ENCODE results near the gene TRIM50. TPM values are rescaled to one million over a fixed set of nuclear protein-coding genes. Genes with fewer than 3 reads are reported as not detected.
"Not testable (repeated sequence)": the region's sequence is repeated elsewhere in the genome, so short reads cannot be mapped to it uniquely, and the experiment has no call there.

The TRIM50 gene
- total RNA-seq, 2 experiments from 2014 or later: not detected

DNA sequence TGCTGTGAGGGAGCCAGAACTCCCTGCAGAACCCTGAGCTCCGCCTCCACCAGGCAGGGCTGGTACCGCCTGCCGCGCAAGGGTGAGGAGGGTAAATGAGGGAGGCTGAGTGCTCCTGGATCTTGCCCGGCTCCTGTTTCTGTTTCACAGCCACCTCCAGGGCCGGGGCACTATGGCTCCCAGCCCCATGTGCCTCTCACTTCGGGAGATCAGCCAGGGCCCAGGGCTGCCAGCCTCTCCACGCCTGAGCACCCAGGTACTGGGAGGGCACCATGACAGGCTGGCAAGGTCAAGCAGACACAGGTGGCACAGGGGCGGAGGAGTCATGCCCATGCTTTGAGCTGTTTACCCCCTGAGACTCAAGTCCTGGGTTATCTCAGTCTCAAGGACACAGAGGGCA, 8.3 kb downstream of the TRIM50 start:
- H3K9me3 Mint-ChIP-seq; H3K36me3 Mint-ChIP-seq (ENCODE audit: low read depth); POLR2A ChIA-PET; H3K27me3 Mint-ChIP-seq; H3K27ac Mint-ChIP-seq; DNase-seq; H3K4me3 Mint-ChIP-seq; CTCF ChIA-PET: not testable (repeated sequence)
- H3K4me1 Mint-ChIP-seq: peaks cover 11% of the 10 kb centered on the region

DNA sequence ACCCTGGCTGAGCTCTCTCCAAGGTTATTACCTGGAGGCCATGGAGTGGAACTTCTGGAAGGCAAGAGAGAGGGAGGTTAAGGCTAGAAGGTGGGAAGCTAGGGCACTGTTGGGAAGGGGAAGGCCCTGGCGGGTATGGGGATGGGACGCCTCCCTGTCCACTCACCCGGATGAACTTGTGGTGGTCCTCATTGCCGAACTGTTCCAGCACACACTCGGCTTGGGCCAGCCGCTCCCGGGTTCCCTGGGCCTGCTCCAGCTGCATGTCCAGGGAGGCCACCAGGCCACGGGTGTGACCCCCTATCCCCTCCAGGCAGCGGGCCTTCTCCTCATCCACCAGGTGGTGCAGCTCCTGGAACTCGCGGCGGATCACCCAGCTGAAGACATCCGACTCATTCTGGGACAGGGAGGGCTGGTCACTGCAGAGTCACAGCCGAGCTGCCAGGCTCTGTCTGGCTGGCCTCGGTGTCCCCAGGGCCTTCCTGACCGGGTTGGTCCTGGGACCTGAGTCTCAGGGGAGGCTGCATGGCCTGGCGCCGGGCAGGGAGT, 9.2 kb downstream of the TRIM50 start:
- H3K27ac Mint-ChIP-seq; H3K4me3 Mint-ChIP-seq; H3K27me3 Mint-ChIP-seq; H3K36me3 Mint-ChIP-seq (ENCODE audit: low read depth); H3K9me3 Mint-ChIP-seq; H3K4me1 Mint-ChIP-seq; DNase-seq; CTCF ChIA-PET: not testable (repeated sequence)
- POLR2A ChIA-PET: interaction anchor here (0.7 kb wide), 1 partner anchor 39 kb away, joined by 3 read pairs; no protein-coding TSS in a partner anchor

DNA sequence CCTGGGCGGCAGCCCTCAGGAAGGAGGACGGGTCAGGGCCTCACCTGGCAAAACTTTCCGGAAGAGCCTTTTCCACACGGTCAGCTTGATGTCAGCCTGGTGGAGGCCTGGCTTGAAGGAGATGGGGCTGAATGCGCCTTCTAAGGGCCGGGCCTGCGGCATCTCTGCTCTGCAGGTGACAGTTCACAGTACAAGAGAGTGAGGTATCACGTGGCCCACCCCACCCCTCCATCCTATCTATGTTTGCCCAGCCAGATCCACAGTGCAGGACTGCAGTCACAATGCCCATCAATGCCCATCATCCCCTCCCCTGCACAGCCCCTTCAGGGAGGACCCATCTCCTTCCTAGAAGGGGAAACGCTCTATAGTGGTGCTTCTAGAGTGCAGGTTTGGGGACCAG, 11.4 kb downstream of the TRIM50 start:
- H3K27me3 Mint-ChIP-seq: no peaks in the 10 kb centered on the region
- H3K4me3 Mint-ChIP-seq: no peak overlapping the region
- no peaks in the 10 kb centered on the region for H3K36me3 Mint-ChIP-seq (ENCODE audit: low read depth)
- CTCF ChIA-PET: interaction anchor here (0.7 to 2.7 kb wide), 2 partner anchors 8 to 419 kb away, joined by 4 to 11 read pairs; no protein-coding TSS in a partner anchor
- no peaks in the 10 kb centered on the region for H3K4me1 Mint-ChIP-seq
- no peaks in the 10 kb centered on the region for H3K9me3 Mint-ChIP-seq
- H3K27ac Mint-ChIP-seq: no peak overlapping the region
- DNase-seq: no peak
- POLR2A ChIA-PET: no interaction called here

DNA sequence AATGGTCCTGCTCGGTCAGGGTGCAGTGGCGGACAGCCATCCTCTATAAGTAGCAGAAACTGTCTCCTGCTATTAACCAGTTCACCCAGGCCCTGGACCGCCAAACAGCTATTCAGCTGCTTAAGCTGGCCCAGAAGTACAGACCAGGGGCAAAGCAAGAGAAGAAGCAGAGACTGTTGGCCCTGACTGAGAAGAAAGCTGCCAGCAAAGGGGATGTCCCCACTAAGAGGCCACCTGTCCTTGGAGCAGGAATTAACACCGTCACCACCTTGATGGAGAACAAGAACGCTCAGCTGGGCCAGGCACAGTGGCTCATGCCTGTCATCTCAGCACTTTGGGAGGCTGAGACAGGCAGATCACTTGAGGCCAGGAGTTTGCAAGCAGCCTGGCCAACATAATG, 13.6 kb downstream of the TRIM50 start:
- POLR2A ChIA-PET: no interaction called here
- H3K27ac Mint-ChIP-seq: no peak overlapping the region
- CTCF ChIA-PET: interaction anchor here (1.6 to 2.7 kb wide), 2 partner anchors 10 to 18 kb away, joined by 4 to 11 read pairs; no protein-coding TSS in a partner anchor

DNA sequence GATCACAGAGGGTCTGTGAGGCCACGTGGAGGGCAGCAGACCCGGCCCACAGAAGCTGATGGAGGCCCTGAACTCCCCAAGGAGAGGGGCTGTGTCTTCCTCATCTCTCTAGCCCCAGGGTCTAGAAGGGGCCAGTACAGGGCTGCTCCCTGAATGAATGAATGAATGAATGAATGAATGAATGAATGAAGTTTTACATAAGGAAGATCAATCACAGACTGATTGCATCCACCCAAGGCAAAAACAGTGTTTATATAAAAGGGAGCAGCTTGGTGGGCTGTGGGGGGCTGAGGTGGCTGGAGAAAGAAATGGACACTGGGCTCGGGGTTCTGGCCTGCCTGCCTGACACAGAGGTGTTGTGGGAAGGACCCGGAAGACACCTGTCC, 14.4 kb downstream of the TRIM50 start:
- Mint-ChIP-seq H3K9me3 (no peaks in the 10 kb centered on the region), H3K27ac (no peak overlapping the region), H3K4me1 (peaks cover 7% of the 10 kb centered on the region), H3K27me3 (no peaks in the 10 kb centered on the region), H3K4me3 (no peak overlapping the region), H3K36me3 (ENCODE audit: low read depth) (peaks cover 5% of the 10 kb centered on the region)
- DNase-seq: no peak
- ChIA-PET CTCF (interaction anchor here (1.6 kb wide), 1 partner anchor 18 kb away, joined by 4 read pairs; no protein-coding TSS in a partner anchor), POLR2A (no interaction called here)

More for the DNA sequence above, 13.6 kb downstream of the TRIM50 start:
- no peak overlapping the region for H3K4me3 Mint-ChIP-seq
- peaks cover 3% of the 10 kb centered on the region for H3K4me1 Mint-ChIP-seq
- no peaks in the 10 kb centered on the region for H3K27me3 Mint-ChIP-seq
- no peaks in the 10 kb centered on the region for H3K9me3 Mint-ChIP-seq
- DNase-seq: no peak
- peaks cover 3% of the 10 kb centered on the region for H3K36me3 Mint-ChIP-seq (ENCODE audit: low read depth)

DNA sequence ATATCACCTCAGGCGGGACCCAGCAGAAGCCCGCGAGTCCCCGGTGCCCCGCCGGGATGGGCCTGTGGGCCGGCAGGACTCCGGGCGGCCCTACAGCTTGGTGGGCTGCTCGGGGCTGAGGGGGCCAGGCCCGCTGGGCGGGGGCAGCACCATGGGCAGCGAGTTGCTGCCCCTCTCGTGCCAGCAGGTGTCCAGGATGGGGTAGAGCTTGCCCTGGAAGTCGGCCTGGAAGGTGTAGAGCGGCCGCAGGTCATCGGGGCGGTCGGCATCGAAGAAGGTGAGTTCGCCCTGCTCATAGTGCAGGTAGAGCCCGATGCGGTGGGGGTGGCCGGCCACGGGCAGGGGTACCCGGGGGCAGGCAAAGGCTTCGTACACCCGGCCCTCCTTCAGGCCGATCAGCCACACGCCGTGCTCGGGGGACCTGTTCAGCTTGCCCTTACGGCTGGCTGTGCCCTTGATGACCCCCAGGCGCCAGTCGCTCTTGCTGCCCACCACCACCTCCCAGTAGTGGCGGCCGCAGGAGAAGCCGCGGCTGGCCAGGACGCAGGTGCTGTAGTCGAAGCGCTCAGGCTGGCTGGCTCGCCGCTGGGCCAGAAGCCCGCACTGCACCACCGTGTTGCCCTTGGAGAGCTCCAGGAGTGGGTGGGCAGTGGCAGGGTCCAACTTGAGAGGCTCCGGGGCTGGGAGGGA, 14.9 kb downstream of the TRIM50 start:
- H3K4me3 Mint-ChIP-seq: no peak overlapping the region
- peaks cover 7% of the 10 kb centered on the region for H3K36me3 Mint-ChIP-seq (ENCODE audit: low read depth)
- no peaks in the 10 kb centered on the region for H3K27me3 Mint-ChIP-seq
- no peak overlapping the region for H3K27ac Mint-ChIP-seq
- ChIA-PET POLR2A (no interaction called here), CTCF (interaction anchor here (1.6 kb wide), 1 partner anchor 19 kb away, joined by 4 read pairs; no protein-coding TSS in a partner anchor)
- no peak for DNase-seq
- H3K9me3 Mint-ChIP-seq: no peaks in the 10 kb centered on the region
- peaks cover 11% of the 10 kb centered on the region for H3K4me1 Mint-ChIP-seq

DNA sequence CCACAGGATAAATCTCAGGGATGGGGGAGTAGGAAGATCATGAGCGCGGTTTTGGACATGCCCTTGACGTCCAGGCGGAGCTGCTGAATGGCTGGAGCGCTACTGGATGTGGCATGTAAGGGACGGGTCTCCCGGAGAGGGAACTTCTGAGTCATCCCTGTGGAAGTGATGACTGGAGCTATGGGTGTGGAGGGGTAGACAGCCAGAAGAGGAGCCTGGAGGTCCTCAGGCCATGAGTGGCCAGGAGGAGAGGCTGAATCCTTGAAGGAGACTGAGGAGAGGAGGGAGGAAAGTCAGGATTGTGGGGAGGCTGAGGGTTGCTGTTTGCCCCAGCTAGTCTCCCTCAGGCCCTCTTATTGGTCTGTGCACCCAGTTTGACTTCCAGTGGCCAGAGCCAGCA, 16.5 kb downstream of the TRIM50 start:
- CTCF ChIA-PET, H3K4me3 Mint-ChIP-seq, H3K27ac Mint-ChIP-seq, POLR2A ChIA-PET, H3K9me3 Mint-ChIP-seq, H3K27me3 Mint-ChIP-seq, DNase-seq: not testable (repeated sequence)
- Mint-ChIP-seq H3K36me3 (ENCODE audit: low read depth) (peaks cover 20% of the 10 kb centered on the region), H3K4me1 (peaks cover 26% of the 10 kb centered on the region)

DNA sequence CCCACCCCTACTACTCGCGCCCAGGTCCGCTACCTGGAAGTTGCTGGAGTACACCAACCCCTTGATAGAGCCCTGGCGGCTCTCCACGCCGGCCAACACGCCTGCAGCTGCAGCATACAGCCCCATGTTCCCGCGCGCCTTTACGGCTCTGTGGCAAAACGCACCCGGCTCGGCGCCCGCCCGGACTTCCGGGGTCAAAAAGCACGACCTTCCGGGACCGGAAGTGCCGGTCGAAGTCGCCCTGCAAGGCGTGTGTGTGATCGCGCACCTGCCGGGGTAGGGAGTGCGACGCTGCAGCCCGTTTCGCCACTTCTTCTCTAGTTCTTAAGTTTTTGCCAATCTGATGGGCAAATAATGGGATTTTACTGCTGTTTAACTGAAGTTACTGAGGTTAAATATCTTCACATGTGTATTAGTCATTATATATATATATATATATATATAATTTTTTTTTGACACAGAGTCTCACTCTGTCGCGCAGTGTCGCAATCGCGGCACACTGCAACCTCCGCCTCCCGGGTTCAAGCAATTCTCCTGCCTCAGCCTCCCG, 19.1 kb downstream of the TRIM50 start, which contains the start of gene NSUN5:
Gene NSUN5 (minus strand): TSS at position 162 of the 550 bp plus-strand sequence. CDS start 36 bp downstream, at position 126.
- Mint-ChIP-seq H3K9me3 (no peaks in the 10 kb centered on the region), H3K27me3 (no peaks in the 10 kb centered on the region), H3K4me1 (peaks cover 31% of the 10 kb centered on the region), H3K4me3 (peak within 1 kb of the TSS; percentile 95), H3K27ac (peak within 1 kb of the TSS; percentile 95), H3K36me3 (ENCODE audit: low read depth) (peaks cover 32% of the 10 kb centered on the region)
- peak; percentile 94 for DNase-seq
- CTCF ChIA-PET: interaction anchor here (1.2 kb wide), 1 partner anchor 15 kb away, joined by 3 read pairs; no protein-coding TSS in a partner anchor
- POLR2A ChIA-PET: no interaction called here

DNA sequence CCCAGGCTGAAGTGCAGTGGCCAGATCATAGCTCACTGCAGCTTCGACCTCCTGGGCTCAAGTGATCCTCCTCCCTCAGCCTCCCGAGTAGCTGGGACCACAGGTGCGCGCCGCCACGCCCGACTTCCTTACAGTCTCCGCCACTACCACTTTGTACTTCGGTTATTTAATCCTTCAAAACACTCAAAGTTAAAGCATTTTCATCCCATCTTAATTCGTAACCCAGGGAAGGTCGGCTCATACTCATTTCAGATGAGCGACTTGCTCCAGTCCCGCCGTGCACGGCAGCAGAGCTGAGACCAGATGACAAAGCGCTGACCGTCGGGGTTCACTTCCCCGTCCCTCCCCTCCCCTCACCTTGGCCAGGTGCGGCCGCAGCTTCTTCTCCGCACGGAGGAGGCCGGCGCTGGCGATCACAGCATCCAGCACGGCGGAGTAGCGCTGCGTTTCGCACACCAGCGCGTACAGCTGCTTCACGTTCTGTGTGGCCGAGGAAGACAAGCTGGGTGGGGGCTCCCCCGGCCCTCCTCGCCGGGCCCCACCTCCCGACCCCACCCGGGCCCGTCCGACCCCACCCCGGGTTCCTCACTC, 19.7 kb downstream of the TRIM50 start:
- Mint-ChIP-seq H3K36me3 (ENCODE audit: low read depth) (peaks cover 32% of the 10 kb centered on the region), H3K27me3 (no peaks in the 10 kb centered on the region), H3K4me3 (peak overlapping the region; percentile 95), H3K4me1 (peaks cover 31% of the 10 kb centered on the region), H3K9me3 (no peaks in the 10 kb centered on the region), H3K27ac (peak overlapping the region; percentile 95)
- CTCF ChIA-PET: interaction anchor here (1.2 kb wide), 1 partner anchor 16 kb away, joined by 3 read pairs; no protein-coding TSS in a partner anchor
- POLR2A ChIA-PET: no interaction called here
- DNase-seq: peak; percentile 11

DNA sequence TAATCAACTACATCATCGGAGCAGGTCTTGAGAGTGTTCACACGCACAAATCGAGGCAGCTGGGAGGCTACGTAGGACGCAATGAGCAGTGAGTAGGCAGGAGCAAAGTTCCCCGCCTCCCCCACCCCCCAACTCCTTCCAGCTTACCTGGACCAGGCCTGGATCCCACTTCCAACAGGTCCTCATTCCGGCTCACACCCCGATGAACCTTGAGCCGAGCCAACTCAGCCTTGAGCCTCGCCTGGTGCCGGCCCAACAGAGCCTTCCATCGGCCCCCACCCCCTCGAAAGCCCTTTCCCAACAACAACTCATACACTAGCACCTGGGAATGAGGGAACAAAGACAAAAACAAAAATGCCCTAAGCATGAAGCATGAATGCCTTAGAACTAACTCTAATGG, 20.4 kb downstream of the TRIM50 start:
- no peak for DNase-seq
- H3K4me1 Mint-ChIP-seq: peaks cover 31% of the 10 kb centered on the region
- CTCF ChIA-PET: interaction anchor here (0.6 kb wide), 1 partner anchor 581 kb away, joined by 3 read pairs; no protein-coding TSS in a partner anchor
- H3K27ac Mint-ChIP-seq: peak overlapping the region; percentile 70
- POLR2A ChIA-PET: no interaction called here
- no peaks in the 10 kb centered on the region for H3K9me3 Mint-ChIP-seq
- H3K36me3 Mint-ChIP-seq (ENCODE audit: low read depth): peaks cover 36% of the 10 kb centered on the region
- H3K27me3 Mint-ChIP-seq: no peaks in the 10 kb centered on the region
- H3K4me3 Mint-ChIP-seq: peak overlapping the region; percentile 95

DNA sequence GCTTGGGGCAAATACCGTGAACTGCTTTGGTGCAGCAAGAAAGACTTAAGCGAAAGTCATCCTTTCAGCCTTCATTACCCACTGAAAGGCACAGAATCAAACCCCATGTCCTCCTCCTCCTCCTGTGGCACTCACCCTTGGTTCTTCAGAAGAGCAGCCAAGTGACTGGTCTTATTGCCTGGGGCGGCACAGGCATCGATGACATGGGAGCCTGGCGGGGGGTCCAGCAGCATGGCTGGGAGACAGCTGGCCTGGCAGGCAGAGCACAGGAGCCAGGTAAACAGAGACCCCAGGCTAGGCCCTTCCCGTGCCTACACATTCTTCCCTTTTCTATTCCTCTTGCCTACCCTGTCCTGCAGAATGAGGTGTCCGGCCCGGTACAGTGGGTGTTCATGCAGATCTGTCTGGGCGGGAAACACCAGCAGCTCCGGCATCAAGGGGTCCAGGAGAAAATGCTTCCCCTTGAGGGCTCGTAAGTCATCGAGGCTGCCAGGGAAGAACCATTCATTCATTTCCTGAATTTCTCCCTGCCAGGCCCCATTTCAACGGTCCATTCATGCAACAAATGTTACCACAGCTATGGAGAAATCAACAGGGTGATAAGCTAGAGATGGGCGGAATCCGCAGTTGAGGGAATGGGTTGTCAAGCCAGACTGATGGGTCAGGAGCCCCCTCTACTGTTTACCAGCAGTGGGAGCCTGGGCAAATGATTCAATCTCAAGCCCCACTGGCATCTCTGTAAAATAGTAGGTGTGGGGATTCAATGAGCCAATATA, 23.1 kb downstream of the TRIM50 start:
- H3K27me3 Mint-ChIP-seq, POLR2A ChIA-PET, H3K9me3 Mint-ChIP-seq: not testable (repeated sequence)

DNA sequence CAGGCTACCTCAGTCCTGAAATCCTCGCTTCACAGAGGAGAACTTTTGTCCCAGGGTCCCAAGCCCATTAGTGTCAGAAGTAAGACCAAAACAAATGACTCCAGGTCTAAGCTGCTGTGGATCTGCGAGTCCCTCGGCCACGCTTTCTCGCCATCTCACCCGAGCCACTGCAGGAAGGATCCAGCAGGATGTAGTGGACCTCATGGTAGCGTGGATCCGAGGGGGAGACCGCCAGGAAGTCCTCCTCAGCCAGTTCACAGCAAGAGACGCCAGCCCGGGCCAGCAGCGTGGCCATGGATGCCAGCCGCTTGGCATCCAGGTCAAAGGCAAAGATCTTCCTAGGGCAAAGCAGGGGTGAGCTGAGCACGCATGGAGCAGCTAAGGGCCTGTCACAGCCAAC, 23.8 kb downstream of the TRIM50 start:
- no peaks in the 10 kb centered on the region for H3K9me3 Mint-ChIP-seq
- peaks cover 32% of the 10 kb centered on the region for H3K36me3 Mint-ChIP-seq (ENCODE audit: low read depth)
- no peak overlapping the region for H3K27ac Mint-ChIP-seq
- POLR2A ChIA-PET: no interaction called here
- peaks cover 27% of the 10 kb centered on the region for H3K4me1 Mint-ChIP-seq
- no peak overlapping the region for H3K4me3 Mint-ChIP-seq
- CTCF ChIA-PET: interaction anchor here (1.5 kb wide), 1 partner anchor 185 kb away, joined by 3 read pairs; no protein-coding TSS in a partner anchor
- no peak for DNase-seq
- no peaks in the 10 kb centered on the region for H3K27me3 Mint-ChIP-seq

More for the DNA sequence above, 23.1 kb downstream of the TRIM50 start:
- H3K4me1 Mint-ChIP-seq: peaks cover 31% of the 10 kb centered on the region
- H3K36me3 Mint-ChIP-seq (ENCODE audit: low read depth): peaks cover 36% of the 10 kb centered on the region
- DNase-seq, H3K4me3 Mint-ChIP-seq, H3K27ac Mint-ChIP-seq, CTCF ChIA-PET: not testable (repeated sequence)
